Thoracic aorta (tissue), 2 donors: ENCODE results near the gene RGS7. TPM values are rescaled to one million over a fixed set of nuclear protein-coding genes. Genes with fewer than 3 reads are reported as not detected.

Experiments
- ATAC-seq: fragments of 150-250 bp; one replicate; pipeline ENCODE4 v1.8.0; 2017; ENCODE audit warnings: low read depth; ENCODE audit not compliant: insufficient number of reproducible peaks, low FRiP score
- DNase-seq: peaks from one replicate; pipeline ENCODE4 v3.0.0-alpha.2; 2020; ENCODE audit warnings: low spot score
- H3K27ac ChIP-seq, 2 donors: fragments of 200-600 bp; sonication (generic); 1 replicate in 1 of 2; 2 replicates in 1 of 2; pipeline ENCODE4 v1.5.1; 2016; ENCODE audit warnings: mild to moderate bottlenecking in 2 of 2, moderate library complexity in 2 of 2
- H3K27me3 ChIP-seq: fragments of 200-600 bp; sonication (generic); replicated peaks from 2 replicates; pipeline ENCODE4 v1.6.0; 2016; ENCODE audit warnings: mild to moderate bottlenecking; ENCODE audit not compliant: insufficient read depth
- H3K36me3 ChIP-seq: fragments of 200-600 bp; sonication (generic); one replicate; pipeline ENCODE4 v1.5.1; 2016
- H3K4me1 ChIP-seq, 2 donors: fragments of 200-600 bp; sonication (generic); 1 replicate in 1 of 2; 2 replicates in 1 of 2; pipeline versions ENCODE4 v1.5.1 to v1.6.0; 2016; ENCODE audit warnings: low read depth in 2 of 2, mild to moderate bottlenecking in 1 of 2; ENCODE audit not compliant: control insufficient read depth in 1 of 2
- H3K4me3 ChIP-seq: fragments of 200-600 bp; sonication (generic); 2 replicates; pipeline ENCODE4 v1.5.1; 2016; ENCODE audit warnings: mild to moderate bottlenecking
- H3K9me3 ChIP-seq: fragments of 200-600 bp; sonication (generic); 2 replicates; pipeline ENCODE4 v1.5.1; 2016
- total RNA-seq, 2 donors: library from RNA; depleted of rRNA; stranded (reverse); fragments of >200 nt; gene quantifications; one replicate each; pipeline versions ENCODE4 v1.1.0 to v1.2.3, GENCODE V29; 2016
- TF ChIP-seq, protein P1 (sequence below): fragments of 200-600 bp; sonication (generic); IDR thresholded peaks from one replicate; pipeline ENCODE4 v1.5.1; 2019; ENCODE audit warnings: antibody characterized with exemption

RGS7 gene
- total RNA-seq, 2 donors from 2014 or later = not detected

DNA sequence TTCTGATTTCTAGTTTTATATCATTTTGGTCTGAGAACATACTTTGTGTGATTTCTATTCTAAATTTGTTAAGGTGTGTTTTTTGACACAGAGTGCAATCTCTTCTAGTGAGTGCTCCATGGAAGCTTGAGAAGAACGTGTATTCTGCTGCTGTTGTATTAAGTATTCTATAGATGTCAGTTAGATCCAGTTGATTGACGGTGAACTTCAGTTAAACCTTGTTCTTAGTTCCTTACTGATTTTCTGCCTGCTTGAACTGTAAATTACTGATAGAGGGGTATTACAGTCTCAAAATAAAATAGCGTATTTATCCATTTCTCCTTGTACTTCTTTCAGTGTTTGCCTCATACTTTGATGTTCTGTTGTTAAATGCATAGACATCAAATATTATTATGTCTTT lies 497.0 kb downstream of the RGS7 start:
- no peaks in the 10 kb centered on the region for H3K9me3 ChIP-seq
- H3K4me3 ChIP-seq = no peak overlapping the region
- DNase-seq (no peak), ATAC-seq (no peak)
- no peaks in the 10 kb centered on the region for H3K36me3 ChIP-seq
- no peaks in the 10 kb centered on the region for H3K27me3 ChIP-seq
- H3K4me1 ChIP-seq = no peaks in the 10 kb centered on the region
- H3K27ac ChIP-seq = no peak overlapping the region
- TF ChIP-seq, protein P1, sequence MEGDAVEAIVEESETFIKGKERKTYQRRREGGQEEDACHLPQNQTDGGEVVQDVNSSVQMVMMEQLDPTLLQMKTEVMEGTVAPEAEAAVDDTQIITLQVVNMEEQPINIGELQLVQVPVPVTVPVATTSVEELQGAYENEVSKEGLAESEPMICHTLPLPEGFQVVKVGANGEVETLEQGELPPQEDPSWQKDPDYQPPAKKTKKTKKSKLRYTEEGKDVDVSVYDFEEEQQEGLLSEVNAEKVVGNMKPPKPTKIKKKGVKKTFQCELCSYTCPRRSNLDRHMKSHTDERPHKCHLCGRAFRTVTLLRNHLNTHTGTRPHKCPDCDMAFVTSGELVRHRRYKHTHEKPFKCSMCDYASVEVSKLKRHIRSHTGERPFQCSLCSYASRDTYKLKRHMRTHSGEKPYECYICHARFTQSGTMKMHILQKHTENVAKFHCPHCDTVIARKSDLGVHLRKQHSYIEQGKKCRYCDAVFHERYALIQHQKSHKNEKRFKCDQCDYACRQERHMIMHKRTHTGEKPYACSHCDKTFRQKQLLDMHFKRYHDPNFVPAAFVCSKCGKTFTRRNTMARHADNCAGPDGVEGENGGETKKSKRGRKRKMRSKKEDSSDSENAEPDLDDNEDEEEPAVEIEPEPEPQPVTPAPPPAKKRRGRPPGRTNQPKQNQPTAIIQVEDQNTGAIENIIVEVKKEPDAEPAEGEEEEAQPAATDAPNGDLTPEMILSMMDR = no peak

DNA sequence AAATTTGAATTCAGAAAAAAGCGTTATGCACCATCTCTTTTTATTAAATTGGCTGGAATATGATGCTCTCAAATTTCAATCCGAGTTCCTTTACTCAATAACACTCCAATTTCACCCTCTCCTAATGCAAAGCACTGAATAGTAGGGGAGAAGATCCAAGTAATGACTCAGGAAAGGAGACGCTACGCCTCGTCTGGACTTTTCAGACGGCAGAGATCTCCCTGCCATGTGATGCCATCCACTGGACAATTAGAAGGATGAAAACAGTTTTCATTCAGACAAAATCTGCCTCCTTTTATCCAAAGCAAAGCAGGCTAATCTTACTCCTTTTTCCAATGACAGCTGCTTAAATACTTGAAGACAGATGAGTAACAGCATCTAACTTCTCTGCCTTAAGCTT lies 502.6 kb downstream of the RGS7 start:
- no peaks in the 10 kb centered on the region for H3K4me1 ChIP-seq
- DNase-seq (no peak), ATAC-seq (no peak)
- no peaks in the 10 kb centered on the region for H3K27me3 ChIP-seq
- TF ChIP-seq, protein P1 = no peak
- H3K9me3 ChIP-seq = no peaks in the 10 kb centered on the region
- H3K27ac ChIP-seq = no peak overlapping the region
- no peaks in the 10 kb centered on the region for H3K36me3 ChIP-seq
- no peak overlapping the region for H3K4me3 ChIP-seq

DNA sequence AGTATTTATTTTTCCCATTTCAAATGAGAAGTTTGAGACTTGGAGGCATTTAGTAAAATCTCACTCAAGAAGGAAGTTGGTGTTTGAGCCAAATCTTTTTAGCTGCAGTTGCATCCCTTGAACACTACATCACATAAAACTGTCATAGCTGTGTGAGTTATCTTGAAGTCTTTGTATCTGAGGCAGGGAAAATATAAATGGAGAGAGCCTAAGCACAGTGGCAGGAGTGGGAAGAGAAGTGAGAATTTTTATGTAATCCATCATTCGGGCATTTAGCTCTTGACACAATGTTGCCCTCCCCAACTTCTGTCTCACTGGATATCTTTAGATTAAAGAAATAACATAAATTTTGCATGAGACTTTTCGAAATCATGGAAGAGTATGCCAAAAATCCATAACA lies 509.7 kb downstream of the RGS7 start:
- no peaks in the 10 kb centered on the region for H3K4me1 ChIP-seq
- H3K9me3 ChIP-seq = no peaks in the 10 kb centered on the region
- H3K4me3 ChIP-seq = no peak overlapping the region
- H3K27ac ChIP-seq = no peak overlapping the region
- TF ChIP-seq, protein P1 = no peak
- no peak for ATAC-seq
- no peaks in the 10 kb centered on the region for H3K27me3 ChIP-seq
- DNase-seq = no peak
- H3K36me3 ChIP-seq = no peaks in the 10 kb centered on the region

DNA sequence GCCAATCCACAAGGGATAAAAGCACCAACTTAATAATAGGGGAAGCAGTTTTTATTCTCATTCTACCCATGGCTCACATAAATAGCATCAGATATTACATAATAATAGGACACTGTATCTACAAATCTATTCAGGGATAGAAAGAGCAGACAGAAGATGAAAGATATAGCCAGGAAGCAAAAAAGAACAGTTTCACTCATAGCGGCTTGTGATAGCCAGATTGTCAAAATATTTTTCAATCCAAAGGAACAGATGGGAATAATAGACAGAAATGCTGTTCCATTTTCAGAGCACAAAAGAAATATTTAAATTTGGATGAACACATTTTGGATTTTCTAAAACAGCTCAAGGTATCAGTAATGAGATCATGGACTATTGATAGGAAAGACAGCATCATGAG lies 512.5 kb downstream of the RGS7 start:
- H3K9me3 ChIP-seq = no peaks in the 10 kb centered on the region
- no peak overlapping the region for H3K4me3 ChIP-seq
- TF ChIP-seq, protein P1 = no peak
- no peak for DNase-seq
- no peaks in the 10 kb centered on the region for H3K36me3 ChIP-seq
- no peak overlapping the region for H3K27ac ChIP-seq
- no peaks in the 10 kb centered on the region for H3K4me1 ChIP-seq
- H3K27me3 ChIP-seq = no peaks in the 10 kb centered on the region
- ATAC-seq = no peak

DNA sequence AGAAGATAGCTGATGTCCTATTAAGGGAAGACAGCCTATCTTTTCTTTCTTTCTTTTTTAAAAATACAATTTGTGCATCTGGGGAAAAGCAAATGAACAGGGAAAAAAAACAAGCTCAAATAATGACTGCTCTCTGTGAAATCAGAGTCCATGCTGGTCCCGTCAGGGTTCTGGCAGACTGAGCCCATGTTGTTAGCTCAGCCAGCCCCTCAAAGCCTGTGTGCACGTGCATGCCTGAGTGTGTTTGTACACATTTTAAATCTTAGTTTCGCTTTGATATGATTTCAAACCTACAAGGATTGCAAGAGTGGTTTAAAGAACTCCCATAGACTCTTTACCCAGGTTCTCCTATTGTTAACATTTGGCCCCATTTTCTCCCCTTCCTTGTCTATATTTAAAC lies 513.2 kb downstream of the RGS7 start:
- no peaks in the 10 kb centered on the region for H3K27me3 ChIP-seq
- no peaks in the 10 kb centered on the region for H3K4me1 ChIP-seq
- H3K4me3 ChIP-seq = no peak overlapping the region
- H3K27ac ChIP-seq = no peak overlapping the region
- no peak for DNase-seq
- H3K36me3 ChIP-seq = no peaks in the 10 kb centered on the region
- H3K9me3 ChIP-seq = no peaks in the 10 kb centered on the region
- TF ChIP-seq, protein P1 = no peak
- ATAC-seq = no peak
